Measurements from ENCODE around the gene SMIM10L1.

- TF ChIP-seq CTCF (conservative IDR thresholded peaks at IDR 0.05) (no peak), EZH2 (IDR thresholded peaks at IDR 0.05; ENCODE audit: low read depth) (no peak)
Measured at GRCh38 chr12:11183011-11183410, 12.0 kb downstream of the SMIM10L1 start.

All from PC-9 (cell line).